PC-9 (cell line): ENCODE results near the gene SUN3.

ENCODE experiments used
- CTCF ChIP-seq: fragments of 200-600 bp; sonication (generic); conservative IDR thresholded peaks from 2 replicates; pipeline ENCODE4 v1.6.1; 2017; ENCODE audit warnings: mixed run types, antibody characterized with exemption, mild to moderate bottlenecking, moderate library complexity
- EZH2 ChIP-seq: fragments of 200-600 bp; sonication (generic); IDR thresholded peaks from 2 replicates; pipeline ENCODE4 v1.8.0; 2017; ENCODE audit warnings: antibody characterized with exemption, low read depth

GRCh38 chr7:48053736-48054135, 24.8 kb upstream of the SUN3 start:
- TF ChIP-seq CTCF: no peak
- TF ChIP-seq EZH2: no peak
